Chondrocyte (in vitro differentiated cells): ENCODE data around the gene MTR. TPM values are rescaled to one million over a fixed set of nuclear protein-coding genes. Genes with fewer than 3 reads are reported as not detected.

Experiments
- DNase-seq: peaks from one replicate; pipeline ENCODE4 v3.0.0; 2021; ENCODE audit warnings: mixed read lengths, low spot score
- H3K27ac Mint-ChIP-seq: one replicate; pipeline ENCODE4 v1.8.0; 2021; ENCODE audit warnings: mild to moderate bottlenecking, moderate library complexity, mixed read lengths; ENCODE audit not compliant: unreplicated experiment
- H3K27me3 Mint-ChIP-seq: 2 replicates; pipeline ENCODE4 v1.8.0; 2021; ENCODE audit warnings: low read depth, mixed read lengths
- H3K36me3 Mint-ChIP-seq: 2 replicates; pipeline ENCODE4 v1.8.0; 2021; ENCODE audit warnings: low read depth, mixed read lengths
- H3K4me1 Mint-ChIP-seq: 2 replicates; pipeline ENCODE4 v1.8.0; 2021; ENCODE audit warnings: low read depth, mild to moderate bottlenecking, mixed read lengths
- H3K4me3 Mint-ChIP-seq: one replicate; pipeline ENCODE4 v1.8.0; 2021; ENCODE audit warnings: mild to moderate bottlenecking, moderate library complexity, mixed read lengths; ENCODE audit not compliant: unreplicated experiment
- H3K9me3 Mint-ChIP-seq: 2 replicates; pipeline ENCODE4 v1.8.0; 2021; ENCODE audit warnings: low read depth, mixed read lengths
- total RNA-seq: library from RNA; stranded (reverse); gene quantifications from 3 replicates; pipeline ENCODE4 v1.2.1, GENCODE V29; 2021
- TF ChIP-seq, protein P1 (sequence below): fragments of 200-600 bp; sonication (generic); IDR thresholded peaks from 2 replicates; pipeline ENCODE4 v1.5.0; 2021; ENCODE audit warnings: antibody characterized with exemption, mild to moderate bottlenecking, moderate library complexity

The MTR gene
- total RNA-seq, 1 donor from 2014 or later: 39.1 TPM

DNA sequence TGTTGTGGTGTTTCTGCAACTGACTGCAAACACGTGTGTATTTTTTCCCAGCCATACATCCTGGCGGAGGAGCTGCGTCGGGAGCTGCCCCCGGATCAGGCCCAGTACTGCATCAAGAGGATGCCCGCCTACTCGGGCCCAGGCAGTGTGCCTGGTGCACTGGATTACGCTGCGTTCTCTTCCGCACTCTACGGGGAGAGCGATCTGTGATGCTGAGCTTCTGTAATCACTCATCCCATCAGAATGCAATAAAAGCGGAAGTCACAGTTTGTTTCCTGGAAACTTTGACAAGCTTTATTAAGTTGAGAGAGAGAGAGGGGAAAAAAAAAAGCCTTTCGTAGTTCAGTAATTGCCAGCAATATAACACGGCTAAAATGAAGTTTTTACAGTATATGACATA is 32.7 kb upstream of the MTR start:
- TF ChIP-seq, protein P1, sequence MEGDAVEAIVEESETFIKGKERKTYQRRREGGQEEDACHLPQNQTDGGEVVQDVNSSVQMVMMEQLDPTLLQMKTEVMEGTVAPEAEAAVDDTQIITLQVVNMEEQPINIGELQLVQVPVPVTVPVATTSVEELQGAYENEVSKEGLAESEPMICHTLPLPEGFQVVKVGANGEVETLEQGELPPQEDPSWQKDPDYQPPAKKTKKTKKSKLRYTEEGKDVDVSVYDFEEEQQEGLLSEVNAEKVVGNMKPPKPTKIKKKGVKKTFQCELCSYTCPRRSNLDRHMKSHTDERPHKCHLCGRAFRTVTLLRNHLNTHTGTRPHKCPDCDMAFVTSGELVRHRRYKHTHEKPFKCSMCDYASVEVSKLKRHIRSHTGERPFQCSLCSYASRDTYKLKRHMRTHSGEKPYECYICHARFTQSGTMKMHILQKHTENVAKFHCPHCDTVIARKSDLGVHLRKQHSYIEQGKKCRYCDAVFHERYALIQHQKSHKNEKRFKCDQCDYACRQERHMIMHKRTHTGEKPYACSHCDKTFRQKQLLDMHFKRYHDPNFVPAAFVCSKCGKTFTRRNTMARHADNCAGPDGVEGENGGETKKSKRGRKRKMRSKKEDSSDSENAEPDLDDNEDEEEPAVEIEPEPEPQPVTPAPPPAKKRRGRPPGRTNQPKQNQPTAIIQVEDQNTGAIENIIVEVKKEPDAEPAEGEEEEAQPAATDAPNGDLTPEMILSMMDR: no peak
- no peaks in the 10 kb centered on the region for H3K4me1 Mint-ChIP-seq
- H3K36me3 Mint-ChIP-seq: no peaks in the 10 kb centered on the region
- H3K9me3 Mint-ChIP-seq: no peaks in the 10 kb centered on the region
- no peak overlapping the region for H3K27ac Mint-ChIP-seq
- H3K4me3 Mint-ChIP-seq: no peak overlapping the region
- H3K27me3 Mint-ChIP-seq: peaks cover 13% of the 10 kb centered on the region
- DNase-seq: no peak

DNA sequence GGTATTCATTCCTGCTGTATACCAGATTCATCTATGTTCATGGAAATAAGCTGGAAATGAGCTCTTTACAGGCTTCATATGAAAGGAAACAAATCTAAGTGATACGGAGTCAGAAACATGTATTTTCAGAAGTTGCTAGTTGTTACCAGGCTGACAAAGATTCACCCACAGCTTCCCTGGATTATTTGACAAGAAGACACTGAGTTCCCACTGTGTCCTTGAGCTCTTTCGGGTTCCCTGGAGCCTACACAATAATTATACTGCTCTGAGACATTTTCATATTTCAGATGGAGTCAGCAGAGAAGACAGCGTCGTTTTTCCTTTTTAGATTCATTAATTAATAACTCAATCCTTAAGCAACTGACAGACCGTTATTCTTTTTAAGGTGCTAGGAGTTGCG is 29.3 kb upstream of the MTR start:
- Mint-ChIP-seq H3K9me3 (no peaks in the 10 kb centered on the region), H3K27me3 (peaks cover 33% of the 10 kb centered on the region), H3K4me1 (no peaks in the 10 kb centered on the region), H3K27ac (no peak overlapping the region), H3K4me3 (no peak overlapping the region), H3K36me3 (no peaks in the 10 kb centered on the region)
- no peak for DNase-seq
- TF ChIP-seq, protein P1: no peak

DNA sequence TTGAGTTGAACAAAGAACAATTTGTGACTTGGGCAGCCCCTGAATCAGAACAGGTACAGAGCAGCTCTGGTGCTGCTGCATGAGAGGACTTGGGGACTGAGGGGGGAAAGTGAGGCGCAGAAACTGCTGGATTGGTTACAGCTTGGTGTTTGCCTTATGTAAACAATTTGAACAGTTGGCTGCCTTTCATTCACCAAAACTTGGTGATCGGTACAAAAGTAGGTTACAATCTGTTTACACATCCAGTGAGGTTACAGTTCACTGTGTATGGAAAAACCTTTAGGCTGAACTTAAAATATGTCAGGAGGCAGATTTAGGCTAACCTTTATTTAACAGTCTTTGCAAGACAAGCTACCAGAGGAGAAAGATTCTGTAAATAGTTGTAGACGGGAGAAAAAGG is 28.6 kb upstream of the MTR start:
- H3K27ac Mint-ChIP-seq: no peak overlapping the region
- no peak for DNase-seq
- no peaks in the 10 kb centered on the region for H3K36me3 Mint-ChIP-seq
- no peak overlapping the region for H3K4me3 Mint-ChIP-seq
- H3K9me3 Mint-ChIP-seq: no peaks in the 10 kb centered on the region
- H3K4me1 Mint-ChIP-seq: no peaks in the 10 kb centered on the region
- peaks cover 33% of the 10 kb centered on the region for H3K27me3 Mint-ChIP-seq
- TF ChIP-seq, protein P1: no peak

DNA sequence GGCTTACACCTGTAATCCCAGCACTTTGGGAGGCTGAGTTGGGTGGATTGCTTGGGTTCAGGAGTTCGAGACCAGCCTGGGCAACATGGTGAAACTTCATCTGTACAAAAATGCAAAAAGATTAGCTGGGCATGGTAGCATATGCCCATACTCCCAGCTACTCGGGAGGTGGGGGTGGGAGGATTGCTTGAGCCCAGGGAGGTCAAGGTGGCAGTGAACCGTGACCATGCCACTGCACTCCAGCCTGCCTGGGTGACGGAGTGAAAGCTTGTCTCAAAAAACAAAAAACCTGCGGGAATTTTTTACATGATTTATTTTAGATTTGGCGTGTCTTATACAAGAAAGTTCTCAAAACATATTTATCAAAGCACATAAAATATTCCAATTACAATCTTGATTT is 27.8 kb upstream of the MTR start:
- Mint-ChIP-seq H3K4me3 (no peak overlapping the region), H3K9me3 (no peaks in the 10 kb centered on the region), H3K27me3 (peaks cover 33% of the 10 kb centered on the region), H3K4me1 (no peaks in the 10 kb centered on the region), H3K36me3 (no peaks in the 10 kb centered on the region), H3K27ac (no peak overlapping the region)
- TF ChIP-seq, protein P1: no peak
- DNase-seq: no peak

DNA sequence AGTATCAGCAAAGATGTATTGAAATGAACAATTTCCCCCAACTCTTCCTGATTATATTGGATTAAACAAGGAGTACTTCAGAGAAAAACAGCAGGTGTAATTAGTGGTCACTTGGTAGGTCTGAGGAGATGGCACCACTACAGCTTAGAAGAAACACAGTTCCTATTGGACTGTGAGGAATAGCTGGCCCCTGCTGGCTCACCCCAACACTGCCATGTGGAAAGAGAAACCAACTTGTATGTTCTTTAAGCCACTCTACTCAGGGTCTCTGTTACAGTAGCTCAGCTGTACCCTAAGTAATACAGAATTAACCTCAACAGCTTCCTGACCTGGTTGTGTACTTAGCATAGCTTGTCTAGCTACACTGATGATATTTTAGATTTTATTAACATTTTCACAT is 26.5 kb upstream of the MTR start:
- H3K4me1 Mint-ChIP-seq: no peaks in the 10 kb centered on the region
- no peaks in the 10 kb centered on the region for H3K36me3 Mint-ChIP-seq
- TF ChIP-seq, protein P1: no peak
- H3K27me3 Mint-ChIP-seq: peaks cover 31% of the 10 kb centered on the region
- no peak overlapping the region for H3K27ac Mint-ChIP-seq
- no peaks in the 10 kb centered on the region for H3K9me3 Mint-ChIP-seq
- no peak overlapping the region for H3K4me3 Mint-ChIP-seq
- no peak for DNase-seq
